Chondrocyte (in vitro differentiated cells): ENCODE data around the gene KLHL18. TPM values are rescaled to one million over a fixed set of nuclear protein-coding genes. Genes with fewer than 3 reads are reported as not detected.
"Not testable (repeated sequence)": the region's sequence is repeated elsewhere in the genome, so short reads cannot be mapped to it uniquely, and the experiment has no call there.

Experiments
- DNase-seq: peaks from one replicate; pipeline ENCODE4 v3.0.0; 2021; ENCODE audit warnings: mixed read lengths, low spot score
- H3K27ac Mint-ChIP-seq: one replicate; pipeline ENCODE4 v1.8.0; 2021; ENCODE audit warnings: mild to moderate bottlenecking, moderate library complexity, mixed read lengths; ENCODE audit not compliant: unreplicated experiment
- H3K27me3 Mint-ChIP-seq: 2 replicates; pipeline ENCODE4 v1.8.0; 2021; ENCODE audit warnings: low read depth, mixed read lengths
- H3K36me3 Mint-ChIP-seq: 2 replicates; pipeline ENCODE4 v1.8.0; 2021; ENCODE audit warnings: low read depth, mixed read lengths
- H3K4me1 Mint-ChIP-seq: 2 replicates; pipeline ENCODE4 v1.8.0; 2021; ENCODE audit warnings: low read depth, mild to moderate bottlenecking, mixed read lengths
- H3K4me3 Mint-ChIP-seq: one replicate; pipeline ENCODE4 v1.8.0; 2021; ENCODE audit warnings: mild to moderate bottlenecking, moderate library complexity, mixed read lengths; ENCODE audit not compliant: unreplicated experiment
- H3K9me3 Mint-ChIP-seq: 2 replicates; pipeline ENCODE4 v1.8.0; 2021; ENCODE audit warnings: low read depth, mixed read lengths
- CTCF ChIP-seq: fragments of 200-600 bp; sonication (generic); IDR thresholded peaks from 2 replicates; pipeline ENCODE4 v1.5.0; 2021; ENCODE audit warnings: antibody characterized with exemption, mild to moderate bottlenecking, moderate library complexity
- total RNA-seq: library from RNA; stranded (reverse); gene quantifications from 3 replicates; pipeline ENCODE4 v1.2.1, GENCODE V29; 2021

The KLHL18 gene
- total RNA-seq, 1 donor from 2014 or later = 31.9 TPM

- no peak for TF ChIP-seq CTCF
- H3K4me1 Mint-ChIP-seq = no peaks in the 10 kb centered on the region
- no peaks in the 10 kb centered on the region for H3K9me3 Mint-ChIP-seq
- H3K36me3 Mint-ChIP-seq = peaks cover 12% of the 10 kb centered on the region
- H3K27me3 Mint-ChIP-seq = no peaks in the 10 kb centered on the region
- no peak for DNase-seq
- H3K4me3 Mint-ChIP-seq = no peak overlapping the region
- no peak overlapping the region for H3K27ac Mint-ChIP-seq
Measured at GRCh38 chr3:47301456-47301855, 18.7 kb downstream of the KLHL18 start.

- no peaks in the 10 kb centered on the region for H3K4me1 Mint-ChIP-seq
- no peak for TF ChIP-seq CTCF
- no peaks in the 10 kb centered on the region for H3K27me3 Mint-ChIP-seq
- H3K4me3 Mint-ChIP-seq = no peak overlapping the region
- DNase-seq = no peak
- H3K9me3 Mint-ChIP-seq = no peaks in the 10 kb centered on the region
- H3K27ac Mint-ChIP-seq = no peak overlapping the region
- H3K36me3 Mint-ChIP-seq = peaks cover 15% of the 10 kb centered on the region
Measured at GRCh38 chr3:47306022-47306421, 23.3 kb downstream of the KLHL18 start.

GRCh38 chr3:47309231-47309630, 26.5 kb downstream of the KLHL18 start:
- not testable (repeated sequence) for H3K27ac Mint-ChIP-seq, H3K4me1 Mint-ChIP-seq, H3K9me3 Mint-ChIP-seq, H3K36me3 Mint-ChIP-seq, H3K27me3 Mint-ChIP-seq, H3K4me3 Mint-ChIP-seq
- peak; percentile 69 for DNase-seq

GRCh38 chr3:47310391-47310790, 27.6 kb downstream of the KLHL18 start:
- H3K9me3 Mint-ChIP-seq = no peaks in the 10 kb centered on the region
- peaks cover 5% of the 10 kb centered on the region for H3K36me3 Mint-ChIP-seq
- H3K27me3 Mint-ChIP-seq = no peaks in the 10 kb centered on the region
- TF ChIP-seq CTCF = no peak
- H3K4me1 Mint-ChIP-seq = peaks cover 6% of the 10 kb centered on the region
- DNase-seq = no peak
- H3K27ac Mint-ChIP-seq = no peak overlapping the region
- no peak overlapping the region for H3K4me3 Mint-ChIP-seq

GRCh38 chr3:47313341-47314055, 30.8 kb downstream of the KLHL18 start:
- DNase-seq = no peak
- no peak overlapping the region for H3K4me3 Mint-ChIP-seq
- peaks cover 13% of the 10 kb centered on the region for H3K4me1 Mint-ChIP-seq
- no peak for TF ChIP-seq CTCF
- H3K9me3 Mint-ChIP-seq = no peaks in the 10 kb centered on the region
- H3K36me3 Mint-ChIP-seq = peaks cover 5% of the 10 kb centered on the region
- H3K27me3 Mint-ChIP-seq = no peaks in the 10 kb centered on the region
- H3K27ac Mint-ChIP-seq = no peak overlapping the region
